K562 treated with DMSO at 1 percent for 4 hours (cell line): ENCODE results near the gene VCP. TPM values are rescaled to one million over a fixed set of nuclear protein-coding genes. Genes with fewer than 3 reads are reported as not detected.

Experiments used
- total RNA-seq: library from RNA; unstranded; fragments of 300-600 nt; gene quantifications from 2 replicates; pipeline ENCODE4 v1.2.3, GENCODE V29; 2022; ENCODE audit not compliant: insufficient read depth

Gene VCP
- total RNA-seq: 165 and 199 TPM in 2 replicates

DNA sequence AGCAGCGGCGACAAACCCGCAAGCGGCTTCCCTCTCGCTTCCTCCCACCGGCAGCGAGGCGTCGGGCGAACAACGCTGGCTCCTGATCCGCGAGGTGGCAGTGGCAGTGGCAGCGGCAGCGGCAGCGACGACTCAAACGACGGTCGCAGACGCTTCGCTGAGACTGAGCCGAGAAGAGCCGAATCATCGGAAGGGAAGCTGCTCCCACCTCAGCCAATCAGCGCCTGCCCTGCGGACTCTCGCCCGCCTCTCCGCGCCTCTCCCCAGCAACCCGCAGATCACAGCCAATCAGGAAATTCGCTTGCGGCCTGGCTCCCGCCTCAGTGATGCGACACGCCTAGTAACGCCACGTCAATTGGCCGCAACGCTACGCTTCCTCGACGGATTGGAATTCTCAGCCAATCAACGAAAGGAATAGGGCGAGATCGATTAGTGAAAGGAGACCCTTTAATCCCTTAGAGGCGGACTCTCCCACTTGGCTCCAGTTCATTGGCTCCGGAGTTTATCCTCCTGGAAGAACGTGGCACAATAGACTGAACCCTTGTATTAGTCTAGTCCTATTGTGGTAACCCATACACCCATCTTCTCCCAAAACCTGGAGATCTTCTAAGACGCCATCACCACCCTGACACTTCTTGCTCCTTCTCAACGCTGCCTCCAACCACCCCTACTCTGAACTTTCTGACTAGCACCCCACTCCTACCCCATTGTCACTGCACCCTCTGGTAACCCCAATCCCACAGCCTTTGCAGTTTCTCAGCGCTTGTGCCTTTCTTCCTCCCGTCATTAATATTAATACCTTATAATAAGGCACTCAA is at the start of gene VCP:
Gene VCP, minus strand, starts transcription at position 165 of the 818 bp plus-strand sequence. CDS start 272 bp downstream, outside the sequence.

DNA sequence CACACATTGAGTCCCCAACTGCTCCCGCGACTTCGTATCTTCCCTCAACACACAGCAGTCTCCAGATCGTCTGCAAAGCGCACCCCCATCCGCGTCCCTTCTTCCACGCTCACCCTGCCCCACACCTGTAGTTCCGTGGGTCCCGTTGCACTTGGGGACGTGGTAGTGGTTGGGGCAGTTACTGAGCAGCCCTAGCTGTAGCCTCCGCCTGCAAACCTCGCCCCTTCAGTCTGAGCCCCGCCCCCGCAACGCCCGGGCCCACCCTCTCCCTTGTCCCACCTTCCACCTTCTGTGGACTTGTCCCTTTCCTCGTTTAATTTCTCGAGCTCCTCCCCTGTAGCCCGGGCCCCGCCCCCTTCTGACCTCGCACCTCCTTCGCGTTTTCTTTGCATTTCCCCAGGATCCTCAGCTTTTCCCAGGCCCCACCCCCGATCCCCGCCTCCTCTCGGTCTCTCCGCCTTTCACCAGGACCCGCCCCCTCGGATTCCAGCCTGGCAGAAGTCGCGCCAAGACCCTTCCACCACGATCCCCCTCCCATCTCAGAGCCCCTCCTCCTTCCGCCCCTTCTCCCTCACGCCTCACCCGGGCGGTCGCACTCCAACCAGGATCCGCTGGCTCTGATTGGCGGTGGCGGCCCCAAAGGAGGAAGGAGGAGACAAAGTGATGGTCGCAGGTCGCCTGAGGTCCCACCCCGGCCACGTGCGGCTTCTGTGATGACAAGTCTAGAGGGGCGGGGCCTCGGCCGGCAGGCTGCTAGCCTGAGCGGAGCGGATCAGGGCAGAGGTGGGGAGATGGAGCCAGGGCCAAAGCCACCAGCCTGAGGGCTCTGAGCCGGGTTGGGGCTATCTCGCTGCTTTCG is 43.5 kb upstream of the VCP start, which contains the start of gene ATOSB:
Gene ATOSB, minus strand, starts transcription at position 183 of the 859 bp plus-strand sequence. CDS start 7,588 bp downstream, outside the sequence.

DNA sequence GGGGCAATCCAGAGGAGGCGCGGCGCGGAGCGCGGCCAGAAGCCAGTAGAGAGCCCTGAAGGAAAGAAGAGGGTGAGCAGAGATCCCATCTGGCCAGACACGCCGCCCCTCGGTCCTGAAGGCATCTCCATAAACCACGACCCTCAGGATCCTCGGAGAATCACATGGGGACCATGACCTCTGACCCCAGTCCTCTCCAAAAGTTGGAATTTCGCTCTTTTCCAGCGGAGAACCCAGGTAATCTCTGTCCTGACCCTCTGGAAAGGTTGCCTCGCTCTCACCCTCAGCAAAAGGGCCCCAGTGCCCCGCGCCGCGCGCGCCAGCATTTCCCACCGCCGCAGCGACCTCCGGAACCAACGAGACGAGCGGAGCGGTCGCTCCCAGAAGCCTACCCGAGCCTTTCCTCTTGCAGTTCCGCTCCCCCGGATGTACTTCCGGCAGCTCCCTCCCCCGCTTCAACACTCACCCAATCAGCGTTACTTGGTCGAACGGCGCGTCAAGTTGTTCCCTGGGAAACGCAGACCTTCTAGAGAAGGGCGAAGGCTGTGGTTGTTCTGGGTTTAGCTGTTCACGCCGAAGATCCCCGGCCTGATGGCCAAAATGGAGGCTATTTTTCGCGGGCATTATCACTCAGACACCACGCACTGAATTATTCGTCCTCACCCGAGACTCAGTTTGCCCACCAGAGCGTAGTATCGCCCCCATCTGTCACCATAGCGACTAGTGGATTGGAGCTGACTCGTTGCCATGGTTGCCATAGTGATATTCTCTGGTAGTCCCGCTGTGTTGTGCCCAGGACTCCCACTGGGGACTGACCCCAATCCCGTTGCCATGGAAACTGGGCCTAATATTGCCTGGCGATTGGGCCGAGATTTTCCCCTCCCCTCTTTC is 30.6 kb upstream of the VCP start, which contains the start of gene STOML2:
Gene STOML2, minus strand, starts transcription at position 363 of the 891 bp plus-strand sequence. Its CDS starts 37 bp downstream, at position 326.

DNA sequence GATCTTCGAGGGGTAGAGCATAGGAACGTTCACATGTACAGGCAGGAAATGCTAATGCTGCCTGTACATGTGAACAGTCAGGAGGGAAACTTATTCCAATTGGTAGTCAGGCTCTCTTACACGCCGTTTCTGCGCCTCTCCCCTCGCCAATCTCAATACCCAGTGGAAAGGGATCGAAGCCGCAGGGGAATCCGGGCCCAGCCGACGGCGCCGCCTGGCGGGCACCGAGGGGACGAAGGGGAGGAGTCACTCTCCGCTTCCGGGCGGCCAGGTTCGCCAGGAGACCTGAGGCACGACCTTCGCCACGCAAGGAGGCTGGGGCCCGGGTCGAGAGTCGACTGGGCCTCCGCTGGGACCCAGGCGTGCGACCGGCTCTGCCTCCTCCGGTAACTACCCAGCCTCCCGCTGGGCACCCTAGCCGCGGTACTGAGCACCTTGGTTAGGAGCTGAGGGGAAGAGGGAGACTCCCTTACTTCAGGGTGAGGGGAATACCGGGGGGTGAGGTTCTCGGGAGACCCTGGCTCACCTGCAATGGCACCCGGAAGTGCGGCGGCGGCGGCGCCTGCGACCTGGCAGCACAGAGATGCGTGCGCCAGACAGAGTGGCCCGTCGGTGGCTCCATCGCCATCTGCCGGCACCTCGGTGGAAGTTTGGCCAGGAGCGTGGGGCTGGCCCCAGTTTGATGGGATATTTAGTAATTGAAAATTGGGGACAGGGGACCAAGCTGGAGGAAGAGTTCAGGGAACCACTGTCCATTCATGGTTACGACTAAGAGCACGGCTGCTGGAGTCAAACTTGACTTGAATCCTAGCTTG is 23.8 kb upstream of the VCP start, which contains the start of gene PIGO:
Gene PIGO, minus strand, starts transcription at position 557 of the 815 bp plus-strand sequence. CDS start 1,026 bp downstream, outside the sequence.

DNA sequence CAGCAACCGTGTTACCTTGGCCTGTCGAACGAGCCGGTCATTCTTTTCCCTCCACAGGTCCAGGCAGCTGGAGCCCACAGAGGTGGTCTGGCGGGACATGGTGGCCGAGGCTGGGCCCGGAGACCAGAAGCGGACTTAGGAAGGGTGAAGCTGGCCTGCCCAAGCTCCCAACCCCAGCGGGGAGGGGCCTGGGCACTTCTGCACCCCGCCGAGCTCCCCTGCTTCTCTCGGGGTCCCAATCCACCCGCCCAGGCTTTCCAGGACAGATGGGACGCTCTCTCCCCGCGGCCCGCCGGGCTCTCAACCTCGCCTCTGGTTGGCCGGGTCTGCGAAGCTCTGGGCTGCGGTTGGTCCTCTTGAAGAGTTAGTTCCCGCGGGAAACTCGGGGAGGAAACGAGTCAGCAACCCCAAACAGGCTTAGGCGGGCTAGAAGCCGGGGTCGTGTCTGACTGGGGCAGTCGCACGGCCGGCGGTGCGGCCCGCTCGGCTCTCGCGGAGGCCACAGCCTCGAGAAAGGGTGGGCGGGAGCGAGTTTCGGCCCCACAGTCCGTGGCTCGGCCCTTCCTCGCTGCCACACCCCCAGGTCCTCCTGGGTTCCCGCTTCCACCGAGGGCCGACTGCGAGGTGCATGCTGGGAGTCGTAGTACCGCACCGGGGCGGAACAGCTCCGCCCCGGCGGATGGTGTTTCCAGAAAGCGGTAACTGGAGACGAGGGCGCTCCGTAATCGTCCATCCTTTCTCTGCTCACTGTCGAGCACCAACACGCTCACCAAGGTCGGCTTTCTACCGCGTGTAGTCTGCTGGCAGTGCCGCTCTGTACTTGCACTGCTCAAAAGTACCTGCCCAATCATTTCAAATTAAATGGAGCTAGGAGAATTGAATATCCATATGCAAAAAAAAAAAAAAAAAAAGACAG is 7.3 kb upstream of the VCP start, which contains the start of gene FANCG:
Gene FANCG, minus strand, starts transcription at position 517 of the 916 bp plus-strand sequence. Its CDS starts 418 bp downstream, at position 99.

Other genes starting within 250 kb of the VCP start
- 0.82 TPM in 1 of 2 replicates, not detected in the other for gene PHF24, start 114.3 kb downstream of the VCP start, total RNA-seq
- gene DNAJB5, start 82.9 kb downstream of the VCP start, total RNA-seq: 1.5 and 1.6 TPM in 2 replicates
- gene FANCG, start 7.3 kb upstream of the VCP start, total RNA-seq: 16.0 and 18.4 TPM in 2 replicates
- gene PIGO, start 24.0 kb upstream of the VCP start, total RNA-seq: 6.3 and 9.2 TPM in 2 replicates
- gene STOML2, start 30.5 kb upstream of the VCP start, total RNA-seq: 159 and 179 TPM in 2 replicates
- gene ATOSB, start 43.2 kb upstream of the VCP start, total RNA-seq: 3.8 and 5.1 TPM in 2 replicates
- 8.7 and 9.6 TPM in 2 replicates for gene UNC13B, start 89.4 kb upstream of the VCP start, total RNA-seq